BLaER1 treated with 17β-estradiol and CSF1 and Interleukin-3, amounts not matched to agents 10 nM and 100 nM (cell line): ENCODE results near the gene CFAP210.

Experiments
- H3K27ac ChIP-seq, 11 experiments: shearing (Covaris generic); formaldehyde crosslinking; 2 replicates each; pipeline ENCODE4 v1.8.1; 2022
- H3K27me3 ChIP-seq, 11 experiments: shearing (Covaris generic); formaldehyde crosslinking; 2 replicates each; pipeline ENCODE4 v1.8.1; 2022
- H3K36me3 ChIP-seq, 11 experiments: shearing (Covaris generic); formaldehyde crosslinking; 2 replicates each; pipeline ENCODE4 v1.8.1; 2022
- H3K4me1 ChIP-seq, 10 experiments: shearing (Covaris generic); formaldehyde crosslinking; 2 replicates each; pipeline ENCODE4 v1.8.1; 2022
- H3K4me2 ChIP-seq, 11 experiments: shearing (Covaris generic); formaldehyde crosslinking; 2 replicates each; pipeline ENCODE4 v1.8.1; 2022
- H3K4me3 ChIP-seq, 10 experiments: shearing (Covaris generic); formaldehyde crosslinking; 2 replicates each; pipeline ENCODE4 v1.8.1; 2022
- H3K9ac ChIP-seq, 11 experiments: shearing (Covaris generic); formaldehyde crosslinking; 2 replicates each; pipeline ENCODE4 v1.8.1; 2022
- H3K9me3 ChIP-seq, 11 experiments: shearing (Covaris generic); formaldehyde crosslinking; replicated peaks in 1 of 11; 2 replicates each; pipeline ENCODE4 v1.8.1; 2022
- H4K20me1 ChIP-seq, 11 experiments: shearing (Covaris generic); formaldehyde crosslinking; 2 replicates each; pipeline ENCODE4 v1.8.1; 2022
- Cebpa-rat ChIP-seq, 11 experiments: shearing (Covaris generic); IDR thresholded peaks; 2 replicates each; pipeline ENCODE4 v1.8.1; 2022

CFAP210 gene

GRCh38 chr2:169661265-169661664 is 32.9 kb downstream of the CFAP210 start:
- Histone ChIP-seq H3K9me3 (no peaks in the 10 kb centered on the region), H3K9ac (peak overlapping the region in 1 of 11 experiments; percentile 7; a peak in 1 of 22 replicates), H3K4me1 (peaks cover 20 to 30% (median 23%) of the 10 kb centered on the region in 10 experiments), H3K4me2 (peak overlapping the region in 9 of 11 experiments; percentile 14 to 66 (median 42); a peak in 15 of 22 replicates), H4K20me1 (no peaks in the 10 kb centered on the region), H3K36me3 (no peaks in the 10 kb centered on the region), H3K27me3 (no peaks in the 10 kb centered on the region), H3K27ac (no peak overlapping the region; a peak in 1 of 22 replicates), H3K4me3 (no peak overlapping the region)
- TF ChIP-seq Cebpa-rat (IDR thresholded peaks at IDR 0.05) = no peak

- TF ChIP-seq Cebpa-rat (IDR thresholded peaks at IDR 0.05) = no peak
- Histone ChIP-seq H3K27ac (peak overlapping the region in 3 of 11 experiments; percentile 15 to 28 (median 26); a peak in 3 of 22 replicates), H3K4me3 (no peak overlapping the region), H3K4me2 (peak overlapping the region; percentile 13 to 56 (median 25); a peak in 20 of 22 replicates), H3K4me1 (peaks cover 12 to 27% (median 22%) of the 10 kb centered on the region in 10 experiments), H3K36me3 (no peaks in the 10 kb centered on the region), H4K20me1 (no peaks in the 10 kb centered on the region), H3K9me3 (no peaks in the 10 kb centered on the region), H3K9ac (no peak overlapping the region), H3K27me3 (no peaks in the 10 kb centered on the region)
Observed at GRCh38 chr2:169659320-169659719, 34.9 kb downstream of the CFAP210 start.

- no peak for TF ChIP-seq Cebpa-rat (IDR thresholded peaks at IDR 0.05)
- Histone ChIP-seq H3K4me2 (peak overlapping the region; percentile 13 to 56 (median 25); a peak in 16 of 22 replicates), H3K9me3 (no peaks in the 10 kb centered on the region), H3K27ac (peak overlapping the region in 2 of 11 experiments; percentile 26 to 28; a peak in 1 of 22 replicates), H3K4me3 (no peak overlapping the region), H3K27me3 (no peaks in the 10 kb centered on the region), H3K9ac (no peak overlapping the region), H3K4me1 (peaks cover 12 to 27% (median 22%) of the 10 kb centered on the region in 10 experiments), H4K20me1 (no peaks in the 10 kb centered on the region), H3K36me3 (no peaks in the 10 kb centered on the region)
Observed at GRCh38 chr2:169658877-169659276, 35.3 kb downstream of the CFAP210 start.

GRCh38 chr2:169656164-169656563 is 38.0 kb downstream of the CFAP210 start:
- Histone ChIP-seq H3K36me3 (no peaks in the 10 kb centered on the region), H4K20me1 (no peaks in the 10 kb centered on the region), H3K4me2 (no peak overlapping the region), H3K9me3 (no peaks in the 10 kb centered on the region), H3K27me3 (no peaks in the 10 kb centered on the region), H3K4me1 (peaks cover 12 to 25% (median 16%) of the 10 kb centered on the region in 10 experiments), H3K9ac (no peak overlapping the region), H3K27ac (no peak overlapping the region), H3K4me3 (no peak overlapping the region)
- TF ChIP-seq Cebpa-rat (IDR thresholded peaks at IDR 0.05) = no peak

DNA sequence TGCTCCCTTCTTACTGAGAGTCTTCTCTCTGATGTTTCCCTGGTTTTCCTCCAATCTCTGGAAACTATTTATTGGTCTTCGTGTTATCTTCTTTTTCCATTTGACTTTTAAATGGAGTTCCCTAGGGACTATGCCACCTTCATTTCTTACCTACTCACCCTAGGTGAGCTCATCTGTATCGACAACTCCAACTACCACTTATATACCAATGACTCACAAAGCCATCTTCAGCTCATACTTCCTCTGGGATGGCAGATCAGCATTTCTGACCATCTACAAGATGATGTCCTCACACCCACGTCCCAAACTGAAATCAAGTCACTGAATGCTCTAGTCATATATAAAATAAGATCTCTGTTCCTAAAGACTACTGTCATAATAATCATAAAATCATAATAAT is 40.6 kb downstream of the CFAP210 start:
- Histone ChIP-seq H3K9me3 (no peaks in the 10 kb centered on the region), H3K4me1 (peaks cover 0 to 21% (median 1%) of the 10 kb centered on the region in 10 experiments; a peak in 11 of 20 replicates), H3K4me3 (no peak overlapping the region), H3K9ac (no peak overlapping the region), H3K4me2 (peak overlapping the region in 1 of 11 experiments; percentile 7; a peak in 1 of 22 replicates), H3K27me3 (no peaks in the 10 kb centered on the region), H4K20me1 (no peaks in the 10 kb centered on the region), H3K36me3 (no peaks in the 10 kb centered on the region), H3K27ac (no peak overlapping the region)
- no peak for TF ChIP-seq Cebpa-rat (IDR thresholded peaks at IDR 0.05)

GRCh38 chr2:169649278-169649677 is 44.9 kb downstream of the CFAP210 start:
- Histone ChIP-seq H3K9me3 (no peaks in the 10 kb centered on the region), H3K4me1 (peaks cover 0 to 15% (median 0%) of the 10 kb centered on the region in 10 experiments; a peak in 7 of 20 replicates), H4K20me1 (no peaks in the 10 kb centered on the region), H3K27me3 (no peaks in the 10 kb centered on the region), H3K4me3 (no peak overlapping the region), H3K9ac (no peak overlapping the region), H3K4me2 (peak overlapping the region in 2 of 11 experiments; percentile 27 to 41; a peak in 3 of 22 replicates), H3K36me3 (no peaks in the 10 kb centered on the region), H3K27ac (no peak overlapping the region)
- no peak for TF ChIP-seq Cebpa-rat (IDR thresholded peaks at IDR 0.05)

- no peak overlapping the region for H3K9ac ChIP-seq
- no peak overlapping the region for H3K27ac ChIP-seq
- no peak for TF ChIP-seq Cebpa-rat (IDR thresholded peaks at IDR 0.05)
- H3K9me3 ChIP-seq = no peaks in the 10 kb centered on the region
- no peaks in the 10 kb centered on the region for H3K27me3 ChIP-seq
- H3K36me3 ChIP-seq = no peaks in the 10 kb centered on the region
- H4K20me1 ChIP-seq = no peaks in the 10 kb centered on the region
- H3K4me1 ChIP-seq = peaks cover 0 to 8% (median 0%) of the 10 kb centered on the region in 10 experiments; a peak in 6 of 20 replicates
- no peak overlapping the region for H3K4me2 ChIP-seq
- H3K4me3 ChIP-seq = no peak overlapping the region
Observed at GRCh38 chr2:169647496-169647895, 46.7 kb downstream of the CFAP210 start.

- H3K4me1 ChIP-seq = no peaks in the 10 kb centered on the region
- H3K27ac ChIP-seq = no peak overlapping the region
- peaks cover 0 to 6% (median 0%) of the 10 kb centered on the region in 11 experiments; a peak in 1 of 22 replicates for H4K20me1 ChIP-seq
- no peak overlapping the region for H3K4me2 ChIP-seq
- no peaks in the 10 kb centered on the region for H3K9me3 ChIP-seq
- peaks cover 0 to 19% (median 11%) of the 10 kb centered on the region in 11 experiments; a peak in 11 of 22 replicates for H3K36me3 ChIP-seq
- TF ChIP-seq Cebpa-rat (IDR thresholded peaks at IDR 0.05) = no peak
- H3K4me3 ChIP-seq = no peak overlapping the region
- no peak overlapping the region for H3K9ac ChIP-seq
- no peaks in the 10 kb centered on the region for H3K27me3 ChIP-seq
Observed at GRCh38 chr2:169644173-169644572, 50.0 kb downstream of the CFAP210 start.

DNA sequence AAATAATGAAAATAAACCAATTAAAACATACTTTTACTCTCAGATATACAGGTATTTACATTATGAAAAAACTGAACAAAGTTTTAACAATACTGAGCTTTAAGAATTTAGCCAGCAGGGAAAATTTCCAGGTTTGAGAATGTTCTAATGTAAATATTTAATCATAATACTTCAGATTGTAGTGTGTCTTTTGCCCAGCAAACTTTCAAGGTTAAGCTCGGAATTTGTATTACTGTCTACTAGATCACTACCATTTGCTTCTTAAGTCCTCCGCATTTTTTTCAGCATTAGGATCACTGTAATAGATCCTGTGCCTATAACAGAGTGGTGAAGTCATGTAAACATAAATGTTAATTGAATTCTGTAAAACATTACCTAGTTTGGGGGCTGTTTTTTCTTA is 52.7 kb downstream of the CFAP210 start:
- Histone ChIP-seq H3K9ac (no peak overlapping the region), H3K9me3 (no peaks in the 10 kb centered on the region), H3K36me3 (peaks cover 22 to 46% (median 34%) of the 10 kb centered on the region in 11 experiments), H3K27ac (no peak overlapping the region), H3K4me2 (no peak overlapping the region), H4K20me1 (peaks cover 0 to 6% (median 0%) of the 10 kb centered on the region in 11 experiments; a peak in 2 of 22 replicates), H3K4me3 (no peak overlapping the region), H3K27me3 (no peaks in the 10 kb centered on the region), H3K4me1 (no peaks in the 10 kb centered on the region)
- TF ChIP-seq Cebpa-rat (IDR thresholded peaks at IDR 0.05) = no peak

GRCh38 chr2:169640104-169640503 is 54.1 kb downstream of the CFAP210 start:
- Histone ChIP-seq H3K9me3 (no peaks in the 10 kb centered on the region), H3K36me3 (peaks cover 35 to 59% (median 47%) of the 10 kb centered on the region in 11 experiments), H3K4me2 (no peak overlapping the region), H3K4me1 (no peaks in the 10 kb centered on the region), H3K9ac (no peak overlapping the region), H3K27ac (no peak overlapping the region), H4K20me1 (peaks cover 0 to 6% (median 0%) of the 10 kb centered on the region in 11 experiments; a peak in 2 of 22 replicates), H3K27me3 (no peaks in the 10 kb centered on the region), H3K4me3 (no peak overlapping the region)
- no peak for TF ChIP-seq Cebpa-rat (IDR thresholded peaks at IDR 0.05)
